Measurements from ENCODE around the gene SCGN.

GRCh38 chr6:25717866-25718740 is 66.1 kb downstream of the SCGN start:
- TF ChIP-seq PATZ1 (CRISPR knock-in tag; IDR thresholded peaks at IDR 0.05; ENCODE audit: borderline replicate concordance) (no peak), TCF4 (CRISPR knock-in tag; IDR thresholded peaks at IDR 0.05; ENCODE audit: borderline replicate concordance) (no peak), PPARA (CRISPR knock-in tag; IDR thresholded peaks at IDR 0.05; ENCODE audit: borderline replicate concordance) (no peak)

Measured in SK-N-SH treated with all-trans-retinoic acid at 6 μM for 48 hours (cell line).